ENCODE measurements around the gene MTM1. TPM values are rescaled to one million over a fixed set of nuclear protein-coding genes. Genes with fewer than 3 reads are reported as not detected.

Gene MTM1
- total and polyA plus RNA-seq, 2 experiments from 2014 or later = 3.2 to 8.7 TPM

GRCh38 chrX:150540965-150541364, 27.5 kb upstream of the MTM1 start (continued):
- TF ChIP-seq REST (IDR thresholded peaks at IDR 0.05; ENCODE audit: unreplicated experiment) = no peak
- TF ChIP-seq NANOG (IDR thresholded peaks at IDR 0.05; ENCODE audit: borderline replicate concordance) = no peak
- TF ChIP-seq ZNF114 (CRISPR knock-in tag; IDR thresholded peaks at IDR 0.05) = no peak

- Mint-ChIP-seq H3K9me3 (no peaks in the 10 kb centered on the region), H3K4me3 (no peak overlapping the region), H3K27ac (no peak overlapping the region), H3K36me3 (ENCODE audit: low read depth) (no peaks in the 10 kb centered on the region), H3K27me3 (ENCODE audit: insufficient read depth, low read depth, poor library complexity) (peaks cover 12% of the 10 kb centered on the region), H3K4me1 (peaks cover 8% of the 10 kb centered on the region; the same call in 2 of the 3 replicates)
- H3K4me1 ChIP-seq (ENCODE audit: insufficient read depth) = no peaks in the 10 kb centered on the region
- H3K79me2 ChIP-seq (replicated peaks; ENCODE audit: insufficient read depth) = no peaks in the 10 kb centered on the region
- no peak overlapping the region for H2AFZ ChIP-seq
- ATAC-seq = no peak
- no peak overlapping the region for H3K27ac ChIP-seq (ENCODE audit: low read depth)
- no peak overlapping the region for H3K4me3 ChIP-seq
- H3K27me3 ChIP-seq (ENCODE audit: insufficient read depth) = peaks cover 13% of the 10 kb centered on the region
- no peak overlapping the region for H3K4me2 ChIP-seq
- no peaks in the 10 kb centered on the region for H3F3A ChIP-seq (replicated peaks; ENCODE audit: low read depth)
- H3K36me3 ChIP-seq (ENCODE audit: insufficient read depth) = no peaks in the 10 kb centered on the region
- no peaks in the 10 kb centered on the region for H4K20me1 ChIP-seq (replicated peaks; ENCODE audit: insufficient read depth)
- H3K9me2 ChIP-seq (ENCODE audit: insufficient read depth) = no peaks in the 10 kb centered on the region
- no peak for DNase-seq (ENCODE audit: low spot score)
- no peak for TF ChIP-seq CREB1 (CRISPR knock-in tag; IDR thresholded peaks at IDR 0.05; ENCODE audit: low read depth)
- no peak for TF ChIP-seq EZH2phosphoT487 (IDR thresholded peaks at IDR 0.05; ENCODE audit: unreplicated experiment)
- TF ChIP-seq JUNB (IDR thresholded peaks at IDR 0.05; ENCODE audit: unreplicated experiment) = no peak
- TF ChIP-seq ZNF331 (CRISPR knock-in tag; IDR thresholded peaks at IDR 0.05; ENCODE audit: low read depth) = no peak
- TF ChIP-seq STAT1 (IDR thresholded peaks at IDR 0.05; ENCODE audit: unreplicated experiment) = no peak
- no peak for TF ChIP-seq REST (IDR thresholded peaks at IDR 0.05; ENCODE audit: unreplicated experiment)
- TF ChIP-seq ZNF114 (CRISPR knock-in tag; IDR thresholded peaks at IDR 0.05) = no peak
- TF ChIP-seq EZH2 (IDR thresholded peaks at IDR 0.05; ENCODE audit: low read depth, unreplicated experiment) = no peak
- no peak for TF ChIP-seq CTCF (conservative IDR thresholded peaks at IDR 0.05; ENCODE audit: low read depth in 2 of 2)
- TF ChIP-seq, protein P1, sequence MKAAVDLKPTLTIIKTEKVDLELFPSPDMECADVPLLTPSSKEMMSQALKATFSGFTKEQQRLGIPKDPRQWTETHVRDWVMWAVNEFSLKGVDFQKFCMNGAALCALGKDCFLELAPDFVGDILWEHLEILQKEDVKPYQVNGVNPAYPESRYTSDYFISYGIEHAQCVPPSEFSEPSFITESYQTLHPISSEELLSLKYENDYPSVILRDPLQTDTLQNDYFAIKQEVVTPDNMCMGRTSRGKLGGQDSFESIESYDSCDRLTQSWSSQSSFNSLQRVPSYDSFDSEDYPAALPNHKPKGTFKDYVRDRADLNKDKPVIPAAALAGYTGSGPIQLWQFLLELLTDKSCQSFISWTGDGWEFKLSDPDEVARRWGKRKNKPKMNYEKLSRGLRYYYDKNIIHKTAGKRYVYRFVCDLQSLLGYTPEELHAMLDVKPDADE (IDR thresholded peaks at IDR 0.05) = no peak
- TF ChIP-seq NANOG (IDR thresholded peaks at IDR 0.05; ENCODE audit: borderline replicate concordance) = no peak
Measured at GRCh38 chrX:150542846-150543229, 25.6 kb upstream of the MTM1 start.
